Measurements from ENCODE around the gene DNAH10.

DNAH10 gene

DNA sequence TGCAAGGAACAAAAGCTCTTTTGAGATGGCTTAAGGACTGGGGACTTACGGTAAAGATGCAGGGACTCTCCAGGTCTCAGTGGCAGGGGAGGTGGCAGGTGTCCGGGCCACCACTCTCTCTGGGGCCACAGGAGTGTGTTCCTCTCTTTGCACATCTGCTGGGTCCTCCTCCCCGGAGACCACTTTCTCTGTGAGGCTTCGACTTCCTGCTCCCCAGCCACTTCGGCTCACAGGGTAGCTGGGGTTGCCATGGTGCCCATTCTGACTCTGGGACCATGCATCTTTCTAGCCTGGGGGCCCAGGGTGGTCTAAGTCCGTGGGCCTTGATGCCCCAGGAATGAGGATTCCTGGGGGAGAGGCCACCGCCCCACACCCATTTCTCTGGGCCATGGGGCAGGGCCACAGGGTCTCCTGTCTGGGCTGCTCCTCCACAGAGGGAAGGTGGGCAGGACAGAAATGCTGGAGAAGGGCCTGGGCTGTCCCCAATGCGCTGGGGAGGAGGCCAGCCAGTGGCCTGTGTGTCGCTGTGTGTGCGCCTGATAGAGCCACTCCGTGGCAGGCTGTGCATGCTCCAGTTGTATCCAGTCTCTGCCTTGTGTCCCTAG, 172.0 kb downstream of the DNAH10 start:
- H3K9me3 ChIP-seq (ENCODE audit: control insufficient read depth, insufficient read depth, low read depth, low read length) = no peaks in the 10 kb centered on the region
- no peaks in the 10 kb centered on the region for H3K36me3 ChIP-seq (ENCODE audit: control insufficient read depth, insufficient read depth, low read length)
- H3K4me3 ChIP-seq (ENCODE audit: low read depth, low read length) = no peak overlapping the region
- H3K4me1 ChIP-seq (ENCODE audit: control insufficient read depth, insufficient read depth, low read length) = peaks cover 5% of the 10 kb centered on the region; the same call in 1 of the 2 replicates
- no peak overlapping the region for H3K9ac ChIP-seq (ENCODE audit: low read length)
- H3K27me3 ChIP-seq (ENCODE audit: control insufficient read depth, insufficient read depth, low read length) = peaks cover 16% of the 10 kb centered on the region; the same call in 1 of the 2 replicates
- no peak overlapping the region for H3K27ac ChIP-seq (ENCODE audit: low read depth, low read length)

DNA sequence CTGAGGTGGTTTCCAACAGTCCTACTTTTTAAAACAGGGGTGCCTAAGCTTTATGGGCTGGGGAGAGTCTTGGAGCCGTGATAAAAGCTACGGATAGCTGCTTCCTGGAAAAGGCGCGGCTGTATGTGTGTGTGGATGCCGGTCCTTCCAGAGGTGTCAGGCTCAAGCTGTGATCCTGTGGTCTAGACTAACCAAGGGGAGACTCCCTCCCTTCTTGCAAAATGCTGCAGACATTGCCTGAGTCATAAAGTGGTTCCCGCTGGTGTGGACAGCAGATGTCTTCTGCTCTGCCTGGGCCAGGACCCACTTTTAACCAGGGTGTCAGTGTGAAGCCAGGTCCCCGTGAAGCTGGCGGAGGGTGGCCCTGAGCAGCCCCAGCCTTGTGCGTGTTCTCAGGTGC, 172.7 kb downstream of the DNAH10 start:
- Histone ChIP-seq H3K36me3 (ENCODE audit: control insufficient read depth, insufficient read depth, low read length) (no peaks in the 10 kb centered on the region), H3K9ac (ENCODE audit: low read length) (no peak overlapping the region), H3K4me1 (ENCODE audit: control insufficient read depth, insufficient read depth, low read length) (peaks cover 5% of the 10 kb centered on the region; the same call in 1 of the 2 replicates), H3K27me3 (ENCODE audit: control insufficient read depth, insufficient read depth, low read length) (peaks cover 14% of the 10 kb centered on the region; the same call in 1 of the 2 replicates), H3K9me3 (ENCODE audit: control insufficient read depth, insufficient read depth, low read depth, low read length) (no peaks in the 10 kb centered on the region), H3K4me3 (ENCODE audit: low read depth, low read length) (no peak overlapping the region), H3K27ac (ENCODE audit: low read depth, low read length) (no peak overlapping the region)

DNA sequence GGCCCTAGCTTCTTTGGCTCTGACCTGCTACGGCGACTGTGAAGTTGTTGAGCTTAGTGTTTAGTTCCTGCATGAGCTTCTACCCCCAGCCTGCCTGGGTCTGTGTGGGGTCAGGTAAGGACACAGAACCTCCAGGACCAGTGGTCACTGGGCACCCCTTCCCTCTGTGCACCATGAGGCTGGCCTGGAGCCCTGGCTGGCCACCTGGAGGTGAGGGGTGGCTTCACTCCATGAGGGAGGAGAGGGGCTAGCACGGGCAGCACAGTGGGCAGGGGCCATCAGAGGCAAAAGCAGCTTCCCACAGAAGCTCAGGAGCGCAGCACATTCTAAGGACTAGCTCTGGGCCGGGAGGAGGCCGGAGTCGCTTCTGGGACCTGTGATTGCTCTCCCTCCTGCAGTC, 173.9 kb downstream of the DNAH10 start:
- H3K4me1 ChIP-seq (ENCODE audit: control insufficient read depth, insufficient read depth, low read length) = peaks cover 5% of the 10 kb centered on the region; the same call in 1 of the 2 replicates
- peaks cover 13% of the 10 kb centered on the region; the same call in 1 of the 2 replicates for H3K27me3 ChIP-seq (ENCODE audit: control insufficient read depth, insufficient read depth, low read length)
- no peaks in the 10 kb centered on the region for H3K9me3 ChIP-seq (ENCODE audit: control insufficient read depth, insufficient read depth, low read depth, low read length)
- H3K27ac ChIP-seq (ENCODE audit: low read depth, low read length) = no peak overlapping the region
- H3K36me3 ChIP-seq (ENCODE audit: control insufficient read depth, insufficient read depth, low read length) = no peaks in the 10 kb centered on the region
- no peak overlapping the region for H3K4me3 ChIP-seq (ENCODE audit: low read depth, low read length)
- no peak overlapping the region for H3K9ac ChIP-seq (ENCODE audit: low read length)

DNA sequence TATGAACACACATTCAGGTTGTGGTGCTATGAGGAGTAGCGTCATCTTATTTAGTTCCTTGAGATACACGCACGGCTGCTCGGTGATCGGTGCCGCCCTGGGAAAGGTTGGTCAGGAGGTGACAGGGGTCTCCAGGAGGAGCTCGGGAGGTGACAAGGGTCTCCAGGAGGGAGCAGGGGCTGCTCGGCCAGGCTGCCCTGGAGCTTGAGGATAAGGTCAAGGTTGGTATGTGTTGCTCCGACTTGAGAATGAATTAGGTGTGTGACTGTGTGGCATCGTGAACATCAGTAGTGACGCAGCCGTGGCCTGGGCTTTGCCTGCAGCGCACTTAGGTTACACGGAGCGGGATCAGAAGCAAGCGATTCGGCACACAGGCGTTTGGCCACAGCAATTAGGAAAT, 174.4 kb downstream of the DNAH10 start:
- H3K36me3 ChIP-seq (ENCODE audit: control insufficient read depth, insufficient read depth, low read length) = no peaks in the 10 kb centered on the region
- H3K27me3 ChIP-seq (ENCODE audit: control insufficient read depth, insufficient read depth, low read length) = peaks cover 8% of the 10 kb centered on the region; the same call in 1 of the 2 replicates
- peaks cover under 1% of the 10 kb centered on the region; the same call in 1 of the 2 replicates for H3K9me3 ChIP-seq (ENCODE audit: control insufficient read depth, insufficient read depth, low read depth, low read length)
- H3K9ac ChIP-seq (ENCODE audit: low read length) = no peak overlapping the region
- peaks cover 5% of the 10 kb centered on the region; the same call in 1 of the 2 replicates for H3K4me1 ChIP-seq (ENCODE audit: control insufficient read depth, insufficient read depth, low read length)
- no peak overlapping the region for H3K4me3 ChIP-seq (ENCODE audit: low read depth, low read length)
- H3K27ac ChIP-seq (ENCODE audit: low read depth, low read length) = no peak overlapping the region

DNA sequence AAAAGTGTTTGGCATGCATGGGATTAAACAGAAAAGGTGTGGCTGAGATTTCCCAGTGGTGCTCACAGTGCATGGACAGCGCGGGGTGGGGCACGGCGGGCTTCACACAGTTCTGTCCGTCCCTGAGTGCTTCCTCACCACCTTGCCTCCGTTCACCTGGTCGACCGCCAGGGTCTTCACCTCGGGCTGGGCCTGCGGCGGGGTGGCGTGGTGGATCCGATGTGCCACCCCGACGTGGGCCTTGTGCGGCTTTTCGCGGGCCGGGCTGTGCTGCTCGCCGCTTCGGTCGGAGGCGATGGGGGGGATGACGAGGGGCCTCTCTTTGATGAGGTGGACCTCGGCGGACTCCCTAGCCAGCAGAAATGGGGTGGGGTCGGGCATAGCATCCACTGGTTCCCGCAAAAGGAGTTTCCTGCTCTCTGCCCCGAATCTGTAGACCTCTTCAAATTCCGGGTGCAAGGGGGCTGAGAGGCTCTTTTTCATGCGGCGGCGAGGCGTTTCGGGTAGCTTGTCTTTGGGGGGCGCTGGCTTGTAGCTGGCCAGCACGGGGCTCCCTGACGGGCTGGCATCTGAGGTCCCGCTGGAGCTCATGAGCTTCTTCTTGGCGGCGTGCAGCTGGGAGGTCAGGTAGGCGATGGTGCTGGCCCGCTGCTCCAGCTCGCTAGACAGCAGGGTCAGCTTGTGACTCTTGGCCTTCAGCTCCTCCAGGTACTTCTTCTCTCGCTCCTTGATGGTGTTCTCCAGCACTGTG, 175.0 kb downstream of the DNAH10 start:
- Histone ChIP-seq H3K9me3 (ENCODE audit: control insufficient read depth, insufficient read depth, low read depth, low read length) (peaks cover 7% of the 10 kb centered on the region), H3K4me1 (ENCODE audit: control insufficient read depth, insufficient read depth, low read length) (peaks cover 5% of the 10 kb centered on the region; the same call in 1 of the 2 replicates), H3K27me3 (ENCODE audit: control insufficient read depth, insufficient read depth, low read length) (peaks cover 3% of the 10 kb centered on the region; the same call in 1 of the 2 replicates), H3K36me3 (ENCODE audit: control insufficient read depth, insufficient read depth, low read length) (no peaks in the 10 kb centered on the region), H3K4me3 (ENCODE audit: low read depth, low read length) (no peak overlapping the region), H3K9ac (ENCODE audit: low read length) (no peak overlapping the region), H3K27ac (ENCODE audit: low read depth, low read length) (no peak overlapping the region)

DNA sequence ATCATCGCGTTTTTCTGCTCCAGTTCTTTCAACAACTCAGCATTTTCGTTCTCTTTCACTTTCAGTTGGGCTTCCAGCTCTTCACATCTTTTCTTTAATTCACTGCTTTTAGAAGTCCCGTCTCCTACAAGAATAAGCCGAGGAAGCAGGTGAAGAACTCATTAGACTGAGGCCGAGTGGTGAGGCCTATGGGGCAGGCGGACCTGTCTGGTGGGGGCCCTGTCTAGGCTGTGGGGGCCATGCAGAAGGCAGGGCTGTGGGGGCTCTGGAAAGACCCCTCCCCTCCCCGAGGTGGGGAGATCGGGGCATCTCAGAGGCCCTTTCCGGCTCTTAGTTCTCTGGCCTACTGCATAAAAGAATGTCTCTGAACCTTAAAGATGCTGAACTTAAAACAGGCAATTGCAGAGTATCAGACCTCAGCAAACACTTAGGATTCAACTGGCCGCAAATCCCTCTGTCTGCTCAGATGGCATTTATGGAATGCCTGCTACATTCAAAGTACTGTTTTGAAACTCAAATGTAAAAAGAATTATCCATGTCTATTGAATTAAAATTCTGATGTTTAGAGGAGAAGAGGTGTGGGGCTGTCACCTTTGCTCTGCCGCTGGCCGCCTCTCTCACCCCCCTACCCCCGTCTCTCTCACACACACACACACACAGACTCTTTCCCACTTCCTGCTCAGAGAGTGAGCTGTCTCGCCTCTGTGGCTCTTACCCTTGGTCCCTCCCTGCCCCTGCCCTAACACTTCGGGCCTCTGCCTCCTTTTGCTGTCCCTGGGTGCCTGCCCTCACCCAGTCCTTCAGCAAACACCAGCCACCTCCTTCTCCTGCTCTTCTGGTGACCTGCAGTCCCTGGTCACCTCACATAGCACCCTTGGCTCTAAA, 175.8 kb downstream of the DNAH10 start:
- no peak overlapping the region for H3K9ac ChIP-seq (ENCODE audit: low read length)
- H3K9me3 ChIP-seq (ENCODE audit: control insufficient read depth, insufficient read depth, low read depth, low read length) = peaks cover 8% of the 10 kb centered on the region
- H3K36me3 ChIP-seq (ENCODE audit: control insufficient read depth, insufficient read depth, low read length) = no peaks in the 10 kb centered on the region
- H3K27ac ChIP-seq (ENCODE audit: low read depth, low read length) = no peak overlapping the region
- no peak overlapping the region for H3K4me3 ChIP-seq (ENCODE audit: low read depth, low read length)
- peaks cover 5% of the 10 kb centered on the region; the same call in 1 of the 2 replicates for H3K4me1 ChIP-seq (ENCODE audit: control insufficient read depth, insufficient read depth, low read length)
- H3K27me3 ChIP-seq (ENCODE audit: control insufficient read depth, insufficient read depth, low read length) = peaks cover 3% of the 10 kb centered on the region; the same call in 1 of the 2 replicates

DNA sequence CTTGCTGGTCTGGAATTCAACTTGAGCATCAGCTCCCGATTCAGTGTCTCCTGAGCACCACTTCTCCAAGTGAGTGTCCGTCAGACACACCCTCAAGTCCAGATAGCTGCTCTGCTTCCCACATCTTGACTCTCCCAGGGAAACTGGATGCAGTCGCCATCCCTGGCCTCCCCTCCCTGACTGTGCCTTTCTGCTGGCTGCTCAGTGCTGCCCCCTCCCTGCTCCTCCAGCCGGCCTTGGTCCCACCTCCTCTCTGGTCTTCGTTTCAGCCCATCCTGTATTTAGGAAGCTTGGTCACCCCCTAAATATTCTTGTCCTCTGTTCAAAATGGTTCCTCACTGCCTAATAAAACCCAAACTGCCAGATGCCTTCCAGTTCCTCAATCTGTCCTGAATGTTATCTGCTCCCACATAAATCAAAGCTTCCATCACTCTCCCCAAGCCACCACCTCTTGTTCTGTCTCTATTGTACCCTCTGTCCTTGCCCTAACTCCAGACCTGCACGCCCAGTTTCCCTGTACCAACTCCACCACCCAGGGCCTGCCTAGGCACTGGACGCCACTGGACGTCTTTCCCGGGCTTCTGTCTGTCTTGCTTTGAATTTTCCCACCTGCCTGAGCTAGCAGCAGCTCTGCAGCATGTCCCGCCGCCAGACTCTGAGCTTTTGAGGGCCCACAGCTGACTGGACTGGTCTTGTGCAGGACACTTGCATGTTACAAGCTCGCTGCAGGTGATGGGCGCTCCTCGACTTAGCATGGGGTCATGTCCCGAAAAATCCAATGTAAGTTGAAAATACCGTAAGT, 176.8 kb downstream of the DNAH10 start:
- Histone ChIP-seq H3K4me1 (ENCODE audit: control insufficient read depth, insufficient read depth, low read length) (peaks cover 5% of the 10 kb centered on the region; the same call in 1 of the 2 replicates), H3K27ac (ENCODE audit: low read depth, low read length) (no peak overlapping the region), H3K4me3 (ENCODE audit: low read depth, low read length) (no peak overlapping the region), H3K27me3 (ENCODE audit: control insufficient read depth, insufficient read depth, low read length) (peaks cover 3% of the 10 kb centered on the region; the same call in 1 of the 2 replicates), H3K36me3 (ENCODE audit: control insufficient read depth, insufficient read depth, low read length) (no peaks in the 10 kb centered on the region), H3K9me3 (ENCODE audit: control insufficient read depth, insufficient read depth, low read depth, low read length) (peaks cover 8% of the 10 kb centered on the region), H3K9ac (ENCODE audit: low read length) (no peak overlapping the region)

DNA sequence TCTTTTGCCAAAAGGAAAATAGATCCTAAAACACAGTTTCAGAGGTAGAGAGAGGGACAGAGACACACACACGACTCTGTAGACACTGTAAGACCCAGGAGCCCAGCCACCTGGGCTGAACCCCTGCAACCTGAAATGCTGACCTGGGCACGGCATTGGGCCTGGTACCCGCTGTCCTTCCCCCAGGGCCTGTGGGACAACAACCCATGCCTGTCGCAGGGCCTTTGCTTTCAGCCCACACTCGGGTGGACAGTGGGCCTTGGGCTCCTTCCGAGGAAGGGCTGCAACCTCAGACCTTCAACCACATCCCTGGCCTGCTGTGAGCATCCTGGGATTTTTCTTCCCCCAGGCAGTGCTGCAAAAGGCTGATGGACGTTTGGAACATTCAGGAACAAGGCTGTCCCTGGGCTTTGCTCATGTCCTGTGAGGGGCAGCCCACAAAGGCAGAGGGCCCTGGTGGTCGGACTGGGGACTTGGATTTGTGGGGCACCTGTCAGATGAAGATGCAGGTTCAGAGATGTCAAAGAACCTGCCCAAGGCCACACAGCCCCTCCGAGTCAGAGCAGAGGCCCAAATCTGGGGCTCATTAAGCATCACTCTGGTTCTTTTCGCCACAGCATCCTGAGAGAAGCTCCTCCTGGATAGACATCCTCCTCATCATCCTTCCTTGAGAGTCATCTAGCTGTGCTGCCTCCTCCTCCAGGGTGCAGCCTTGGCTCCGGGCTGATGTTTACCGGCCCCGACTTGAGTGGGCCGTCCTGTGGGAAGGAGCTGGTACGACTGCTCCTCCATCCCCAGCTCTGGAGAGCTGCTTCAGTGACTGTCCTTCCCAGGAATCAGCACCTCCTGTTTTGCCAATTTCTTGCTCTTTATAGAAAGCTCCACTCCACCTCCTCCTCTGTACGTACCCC, 177.9 kb downstream of the DNAH10 start:
- H3K4me1 ChIP-seq (ENCODE audit: control insufficient read depth, insufficient read depth, low read length) = peaks cover 5% of the 10 kb centered on the region; the same call in 1 of the 2 replicates
- no peak overlapping the region for H3K4me3 ChIP-seq (ENCODE audit: low read depth, low read length)
- H3K27ac ChIP-seq (ENCODE audit: low read depth, low read length) = no peak overlapping the region
- H3K9me3 ChIP-seq (ENCODE audit: control insufficient read depth, insufficient read depth, low read depth, low read length) = peaks cover 8% of the 10 kb centered on the region
- H3K27me3 ChIP-seq (ENCODE audit: control insufficient read depth, insufficient read depth, low read length) = peaks cover 12% of the 10 kb centered on the region; the same call in 1 of the 2 replicates
- no peaks in the 10 kb centered on the region for H3K36me3 ChIP-seq (ENCODE audit: control insufficient read depth, insufficient read depth, low read length)
- no peak overlapping the region for H3K9ac ChIP-seq (ENCODE audit: low read length)

DNA sequence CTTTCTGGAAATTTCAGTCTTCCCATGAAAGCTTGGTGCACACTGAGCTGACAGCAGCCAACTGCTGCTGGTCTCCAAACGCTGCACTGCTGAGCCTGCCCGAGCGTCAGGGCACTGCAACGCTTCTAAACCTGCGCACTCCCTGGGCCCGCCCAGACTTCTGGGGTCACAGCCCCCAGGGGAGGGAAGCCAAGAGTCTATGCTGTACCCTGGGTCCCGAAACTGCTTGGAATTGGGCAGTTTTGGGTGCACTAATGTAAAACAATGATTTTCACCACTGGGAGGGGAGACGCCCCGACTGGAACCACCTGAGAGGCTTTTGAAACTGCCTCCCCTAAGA, 178.5 kb downstream of the DNAH10 start:
- Histone ChIP-seq H3K4me3 (ENCODE audit: low read depth, low read length) (no peak overlapping the region), H3K9ac (ENCODE audit: low read length) (no peak overlapping the region), H3K36me3 (ENCODE audit: control insufficient read depth, insufficient read depth, low read length) (no peaks in the 10 kb centered on the region), H3K27ac (ENCODE audit: low read depth, low read length) (no peak overlapping the region), H3K27me3 (ENCODE audit: control insufficient read depth, insufficient read depth, low read length) (peaks cover 17% of the 10 kb centered on the region; the same call in 1 of the 2 replicates), H3K4me1 (ENCODE audit: control insufficient read depth, insufficient read depth, low read length) (peaks cover 5% of the 10 kb centered on the region; the same call in 1 of the 2 replicates), H3K9me3 (ENCODE audit: control insufficient read depth, insufficient read depth, low read depth, low read length) (peaks cover 8% of the 10 kb centered on the region)
